Measurements from ENCODE around the gene DGCR8. TPM values are rescaled to one million over a fixed set of nuclear protein-coding genes. Genes with fewer than 3 reads are reported as not detected.
A peak's percentile ranks its signal among the peaks of the same experiment; 100 is the strongest.

The DGCR8 gene
- 10 to 100 TPM; 10.1 to 15.6 (median 12.9) TPM for polyA plus RNA-seq

DNA sequence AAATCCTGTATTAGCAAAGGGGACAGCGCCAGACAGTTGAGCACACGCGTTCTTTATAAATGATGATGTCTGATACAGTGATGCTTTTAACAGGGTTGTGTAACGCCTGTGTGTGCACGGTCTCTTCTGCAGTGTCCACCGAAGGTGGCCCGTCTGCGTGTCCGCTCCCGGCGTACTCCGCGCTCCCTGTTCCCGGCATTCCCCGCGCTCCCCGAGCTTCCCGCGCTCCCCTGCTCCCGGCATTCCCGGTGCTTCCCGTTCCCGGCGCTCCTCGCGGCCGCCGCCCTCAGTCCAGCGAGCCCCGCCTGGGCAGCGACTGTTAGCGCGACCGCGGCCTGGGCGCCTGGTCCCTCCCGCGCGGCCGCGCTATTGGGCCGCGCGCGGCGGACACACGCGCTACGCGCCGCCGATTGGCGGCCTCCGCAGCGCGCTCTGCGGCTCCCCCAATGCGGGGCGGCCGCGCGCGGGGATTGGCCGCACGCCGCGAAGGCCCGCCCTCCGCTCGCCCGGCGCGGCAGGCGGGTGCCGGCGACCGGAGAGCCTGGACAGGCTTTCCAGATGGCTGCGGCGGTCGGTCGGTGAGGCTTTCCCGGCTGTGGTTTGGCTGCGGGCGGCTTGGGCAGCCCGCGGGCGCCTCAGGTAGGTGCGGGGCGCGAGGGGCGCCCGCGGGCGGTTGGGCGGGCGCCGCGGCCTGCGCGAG is at the start of gene DGCR8:
TSS of gene DGCR8 (plus strand) at position 497 of the 700 bp plus-strand sequence. CDS start 5,723 bp downstream, outside the sequence.
- WGBS, 3 donors = 0 to 1% (median 0%) methylated on average over 71 to 100 of the region's 100 CpGs
- peak within 1 kb of the TSS; percentile 79 for H3K27ac ChIP-seq (ENCODE audit: low read depth, low read length)

DNA sequence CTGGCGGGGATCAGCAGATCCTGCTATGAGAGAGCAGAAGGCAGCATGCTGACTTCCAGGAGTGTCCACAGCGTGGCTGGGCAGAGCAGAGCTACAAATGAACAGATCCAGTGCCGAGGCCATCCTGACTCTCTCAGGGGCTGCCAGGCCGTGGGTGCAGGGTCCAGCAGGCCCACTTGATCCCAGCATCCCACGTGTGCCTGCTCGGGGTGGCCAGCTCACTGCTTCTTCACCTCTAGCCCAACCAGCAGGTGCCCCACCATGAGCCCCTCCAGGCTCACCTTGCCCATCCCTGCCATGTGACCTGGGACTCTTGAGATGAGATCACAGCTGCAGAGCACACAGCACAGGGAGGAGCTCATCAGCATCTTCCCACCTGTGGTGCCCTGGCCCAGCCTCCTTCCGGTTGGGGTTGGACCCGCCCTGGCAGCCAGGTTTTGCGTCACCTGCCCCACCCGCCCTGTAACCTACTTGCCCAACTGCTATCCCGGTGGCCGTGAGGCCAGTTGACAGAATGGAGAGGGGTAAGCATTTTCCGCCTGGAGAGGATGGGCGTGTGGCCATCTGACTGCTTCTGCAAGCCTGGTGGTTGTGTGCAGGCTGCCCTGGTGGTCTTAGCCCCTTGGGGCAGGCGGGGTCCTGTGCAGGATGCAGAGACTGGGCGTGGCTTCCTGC is 48.2 kb upstream of the DGCR8 start:
- 73 to 93% (median 76%) methylated on average over 16 of the region's 16 CpGs for WGBS, 3 donors
- no peak overlapping the region for H3K27ac ChIP-seq (ENCODE audit: low read depth, low read length)

- H3K27ac ChIP-seq (ENCODE audit: low read depth, low read length) = no peak overlapping the region
- WGBS, 3 donors = 66 to 95% (median 90%) methylated on average over 7 of the region's 7 CpGs
Observed at GRCh38 chr22:20032407-20032991, 47.5 kb upstream of the DGCR8 start.

DNA sequence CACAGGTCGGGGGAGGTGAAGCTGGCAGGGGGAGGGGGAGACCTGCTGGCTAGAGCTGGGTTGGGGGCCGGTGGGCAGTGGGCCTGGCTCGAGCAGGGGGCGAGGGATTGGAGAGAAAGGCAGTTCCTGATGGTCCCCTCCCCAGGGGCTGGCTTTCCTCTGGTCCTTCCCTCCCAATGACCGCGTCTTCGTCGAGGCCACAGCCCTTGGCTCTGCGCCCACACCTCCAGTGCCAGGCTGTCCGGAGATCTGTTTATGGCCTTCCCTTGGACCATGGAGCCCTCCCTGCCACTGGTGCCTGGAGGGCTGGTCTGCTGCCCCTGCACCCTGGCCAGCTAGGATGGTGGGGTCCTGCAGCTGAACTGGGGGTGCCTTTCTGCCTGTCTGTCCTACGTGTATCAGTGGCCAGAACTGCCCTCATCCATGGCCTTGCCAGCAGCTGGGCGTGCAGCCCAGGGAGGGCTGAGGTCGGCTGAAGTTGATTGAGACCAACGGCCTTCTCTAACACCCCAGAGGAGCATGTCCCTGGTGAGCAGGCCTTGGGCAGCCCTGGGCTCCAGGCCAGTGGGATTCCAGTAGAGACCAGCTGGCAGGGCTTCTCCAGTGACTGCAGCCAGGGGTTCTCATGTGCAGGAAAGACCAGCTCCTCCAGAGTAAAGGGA is 46.9 kb upstream of the DGCR8 start:
- 44 to 71% (median 51%) methylated on average over 13 to 14 of the region's 14 CpGs for WGBS, 3 donors
- H3K27ac ChIP-seq (ENCODE audit: low read depth, low read length) = no peak overlapping the region

GRCh38 chr22:20034143-20034542 is 45.9 kb upstream of the DGCR8 start:
- WGBS, 3 donors = 84 to 94% (median 86%) methylated on average over 5 of the region's 5 CpGs
- no peak overlapping the region for H3K27ac ChIP-seq (ENCODE audit: low read depth, low read length)

DNA sequence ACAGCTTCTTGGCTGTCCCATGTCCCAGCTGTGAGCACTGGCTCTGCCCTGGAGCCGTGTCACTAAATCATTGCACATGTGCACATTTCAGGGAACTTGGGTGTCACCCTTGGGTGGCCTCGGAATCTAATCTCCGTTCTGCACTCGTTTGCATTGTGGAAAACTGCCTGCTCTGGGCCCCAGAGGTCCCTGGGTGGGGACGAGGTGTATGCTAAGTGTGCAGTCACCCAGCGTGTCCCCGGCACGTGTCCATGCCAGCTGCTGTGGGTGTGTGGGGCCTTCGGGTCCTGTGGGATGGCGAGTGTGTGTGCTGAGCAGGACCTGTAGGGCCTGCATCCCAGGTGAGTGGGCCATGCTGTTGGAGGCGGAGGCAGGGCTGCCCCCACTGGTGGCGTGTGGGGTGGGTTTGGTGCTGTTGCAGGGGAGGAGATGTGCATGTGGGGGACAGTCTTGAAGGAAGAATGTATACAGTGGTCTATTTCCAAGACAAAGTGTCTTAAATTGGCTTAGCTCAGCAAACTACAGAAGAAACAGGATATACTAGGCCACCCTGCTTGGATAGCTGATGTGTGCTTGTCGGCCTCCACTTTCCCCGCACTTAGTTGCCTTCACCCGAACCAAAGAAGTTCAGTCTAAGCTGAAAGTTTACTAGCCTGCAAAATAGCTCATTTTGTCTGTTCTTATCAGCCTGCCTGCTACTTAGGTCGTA is 44.5 kb upstream of the DGCR8 start:
- WGBS, 3 donors = 80 to 86% (median 85%) methylated on average over 16 of the region's 16 CpGs
- H3K27ac ChIP-seq (ENCODE audit: low read depth, low read length) = no peak overlapping the region

- H3K27ac ChIP-seq (ENCODE audit: low read depth, low read length) = no peak overlapping the region
- WGBS, 3 donors = 85 to 93% (median 93%) methylated on average over 10 of the region's 10 CpGs
Observed at GRCh38 chr22:20036084-20036482, 44.0 kb upstream of the DGCR8 start.

GRCh38 chr22:20036535-20037392 is 43.3 kb upstream of the DGCR8 start:
- WGBS, 3 donors = 93 to 96% (median 94%) methylated on average over 25 of the region's 25 CpGs

DNA sequence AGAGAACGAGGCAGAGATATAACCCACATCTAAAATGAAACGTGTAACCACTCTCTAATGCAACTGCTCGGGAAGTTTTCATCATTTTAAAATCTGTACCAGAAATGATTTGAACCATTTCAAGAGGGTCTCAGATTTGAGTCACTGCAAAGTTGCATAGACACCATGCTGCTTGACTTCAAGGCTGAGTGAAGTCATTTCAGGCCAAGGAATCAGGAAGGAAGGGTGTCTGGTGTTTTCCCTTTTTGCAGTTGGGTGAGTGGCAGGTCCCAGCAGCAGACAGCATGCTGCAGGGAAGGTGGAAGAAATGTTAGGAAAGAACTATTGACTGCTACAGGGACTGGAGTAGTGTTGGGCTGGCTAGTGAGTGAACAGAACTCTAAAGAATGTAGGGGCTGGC is 42.6 kb upstream of the DGCR8 start:
- H3K27ac ChIP-seq (ENCODE audit: low read depth, low read length) = no peak overlapping the region
- WGBS, 3 donors = 66 to 88% (median 69%) methylated on average over 3 of the region's 3 CpGs

More at GRCh38 chr22:20036535-20037392, 43.3 kb upstream of the DGCR8 start:
- no peak overlapping the region for H3K27ac ChIP-seq (ENCODE audit: low read depth, low read length)

GRCh38 chr22:20038574-20038973 is 41.5 kb upstream of the DGCR8 start:
- no peak overlapping the region for H3K27ac ChIP-seq (ENCODE audit: low read depth, low read length)
- WGBS, 3 donors = 87 to 95% (median 93%) methylated on average over 7 of the region's 7 CpGs

DNA sequence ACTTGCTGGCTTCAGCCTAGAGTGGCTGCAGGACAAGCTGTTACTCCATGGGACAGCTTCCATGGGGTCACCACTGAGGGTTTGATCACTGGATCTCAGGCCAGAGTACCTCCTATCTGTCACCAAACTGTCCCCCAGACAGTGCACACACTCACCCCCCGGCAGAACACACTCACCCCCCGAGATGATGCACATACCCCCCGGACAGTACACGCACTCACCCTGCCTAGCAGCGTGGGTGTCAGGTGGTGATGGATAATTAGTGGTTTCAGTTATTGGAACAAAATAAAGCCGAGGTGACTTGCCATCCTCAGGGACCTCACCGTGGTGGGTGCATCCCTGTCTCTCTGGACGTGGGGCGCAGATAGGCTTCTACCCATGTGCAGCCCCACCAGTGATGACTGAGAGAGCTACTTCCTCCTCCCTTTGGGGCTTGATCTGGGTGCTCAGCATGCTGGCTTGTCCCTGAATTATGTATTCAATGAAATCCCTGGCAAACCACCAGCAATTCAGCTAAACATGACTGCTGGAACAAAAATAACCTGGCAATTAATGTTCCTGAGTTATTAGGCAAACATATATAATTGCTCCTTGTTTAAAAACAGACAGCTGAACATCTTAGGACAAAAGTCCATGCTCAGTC is 40.2 kb upstream of the DGCR8 start:
- no peak overlapping the region for H3K27ac ChIP-seq (ENCODE audit: low read depth, low read length)
- WGBS, 3 donors = 88 to 91% (median 91%) methylated on average over 9 of the region's 9 CpGs

- H3K27ac ChIP-seq (ENCODE audit: low read depth, low read length) = no peak overlapping the region
- WGBS, 3 donors = 93 to 94% (median 94%) methylated on average over 7 of the region's 7 CpGs
Observed at GRCh38 chr22:20040327-20041200, 39.5 kb upstream of the DGCR8 start.

DNA sequence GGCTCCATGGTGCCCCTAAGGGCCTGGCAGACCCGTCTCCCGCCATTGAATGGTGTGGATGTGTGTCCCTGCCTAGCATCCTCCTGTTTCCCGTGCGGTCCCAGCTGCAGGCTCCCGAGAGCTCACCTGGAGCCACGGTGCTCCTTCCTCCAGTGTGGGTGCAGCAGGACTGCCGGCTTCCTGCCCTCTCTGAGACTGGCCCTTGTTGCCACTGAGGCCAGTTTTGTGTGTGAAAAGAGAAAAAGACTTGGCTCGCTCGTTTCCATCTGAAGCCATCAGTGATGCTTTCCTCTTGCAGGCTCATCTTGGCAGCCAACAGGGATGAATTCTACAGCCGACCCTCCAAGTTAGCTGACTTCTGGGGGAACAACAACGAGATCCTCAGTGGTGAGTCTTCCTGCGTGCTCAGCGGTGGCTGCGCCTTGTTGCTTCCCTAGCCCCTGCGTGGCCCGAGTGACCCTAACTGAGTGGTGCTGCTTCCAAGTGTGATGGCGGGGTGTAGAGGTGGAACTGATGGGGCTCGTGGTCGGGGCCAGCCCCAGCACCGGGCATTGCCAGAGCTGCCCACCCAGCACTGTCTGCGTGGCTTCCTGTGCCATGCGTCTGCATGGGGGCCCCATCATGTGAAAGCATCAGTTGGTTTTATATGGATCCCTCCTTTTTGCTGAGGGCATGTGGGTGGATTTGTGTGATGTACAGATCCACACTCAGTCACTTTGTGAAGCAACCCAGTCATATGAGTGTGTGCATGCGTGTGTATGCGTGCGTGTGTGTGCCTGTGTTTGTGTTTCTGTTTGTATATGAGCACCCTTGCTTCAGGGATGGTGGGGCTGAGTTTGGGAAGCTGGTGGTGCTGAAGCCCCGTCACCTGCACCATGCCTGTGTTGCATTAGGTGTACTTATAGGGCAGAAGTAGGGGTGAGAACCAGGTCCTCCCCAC is 36.7 kb upstream of the DGCR8 start:
- 93 to 94% (median 93%) methylated on average over 25 to 26 of the region's 26 CpGs for WGBS, 3 donors
- H3K27ac ChIP-seq (ENCODE audit: low read depth, low read length) = no peak overlapping the region

- no peak overlapping the region for H3K27ac ChIP-seq (ENCODE audit: low read depth, low read length)
- 89 to 99% (median 95%) methylated on average over 7 of the region's 7 CpGs for WGBS, 3 donors
Observed at GRCh38 chr22:20043997-20044342, 36.1 kb upstream of the DGCR8 start.

DNA sequence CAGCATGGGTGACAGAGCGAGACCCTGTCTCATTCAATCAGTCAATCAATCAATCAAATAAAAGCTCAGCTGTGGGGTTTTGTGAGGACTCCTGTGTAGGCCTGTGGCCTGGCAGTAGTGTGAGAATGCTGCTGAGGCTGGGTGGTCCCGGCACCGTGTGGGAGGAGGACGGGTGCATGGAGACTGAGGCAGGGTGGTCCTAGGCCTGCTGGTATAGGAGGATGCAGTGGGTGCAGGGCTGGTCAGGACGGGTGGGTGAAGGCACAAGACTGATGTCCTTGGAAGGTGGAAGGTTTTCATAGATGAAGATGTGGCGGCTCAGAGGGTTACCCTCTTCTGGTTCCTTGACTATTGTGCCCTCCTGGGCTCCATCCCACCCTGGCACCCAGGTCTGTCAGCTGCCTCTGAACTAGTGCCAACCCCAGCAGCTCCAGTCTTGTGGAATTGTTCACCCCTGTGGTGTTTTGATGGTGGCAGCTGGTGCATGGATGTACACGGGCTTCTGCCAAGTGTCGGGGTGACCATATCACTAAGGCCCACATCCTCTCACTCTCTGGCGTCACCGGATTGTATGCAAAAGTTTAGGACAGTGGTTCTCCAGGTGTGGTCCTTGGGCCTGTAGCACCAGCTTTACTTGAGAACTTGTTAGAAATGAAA is 35.4 kb upstream of the DGCR8 start:
- WGBS, 3 donors = 90 to 93% (median 91%) methylated on average over 10 of the region's 10 CpGs

More for the DNA sequence above, 35.4 kb upstream of the DGCR8 start:
- H3K27ac ChIP-seq (ENCODE audit: low read depth, low read length) = no peak overlapping the region

Data from adipose tissue (tissue), 3 donors.